ENCODE data around the gene NTMT2.

DNA sequence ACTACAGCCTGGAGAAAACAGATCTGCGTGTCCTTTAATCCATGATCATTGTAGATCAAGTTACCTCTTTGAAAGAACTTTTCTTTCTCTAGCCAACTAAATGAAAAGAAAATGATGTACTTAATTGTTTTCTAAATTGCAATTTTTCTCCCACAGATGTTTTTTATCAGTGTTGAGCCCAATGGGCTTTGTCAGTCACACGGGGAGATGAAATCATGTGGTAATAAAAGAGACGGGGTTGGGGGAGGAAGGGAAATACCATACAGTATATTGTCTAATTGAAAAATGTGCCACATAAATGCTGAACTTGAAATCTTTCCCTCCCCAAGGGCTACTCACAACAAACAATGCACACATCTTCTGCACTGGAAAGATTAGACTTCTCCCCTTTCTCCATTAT lies 58.4 kb downstream of the NTMT2 start:
- TF ChIP-seq FOXA1 (IDR thresholded peaks at IDR 0.05) (no peak), SP1 (IDR thresholded peaks at IDR 0.05) (no peak), TARDBP (IDR thresholded peaks at IDR 0.05) (no peak), ARNT (IDR thresholded peaks at IDR 0.05) (no peak), HDGF (IDR thresholded peaks at IDR 0.05; ENCODE audit: borderline replicate concordance) (no peak), BHLHE40 (IDR thresholded peaks at IDR 0.05; ENCODE audit: borderline replicate concordance) (no peak), L3MBTL2 (conservative IDR thresholded peaks at IDR 0.05) (no peak), FOXK2 (IDR thresholded peaks at IDR 0.05) (no peak), SUZ12 (IDR thresholded peaks at IDR 0.05) (no peak)

All from HEK293T (cell line).